ENCODE measurements around the gene PPDPF.

Gene PPDPF

DNA sequence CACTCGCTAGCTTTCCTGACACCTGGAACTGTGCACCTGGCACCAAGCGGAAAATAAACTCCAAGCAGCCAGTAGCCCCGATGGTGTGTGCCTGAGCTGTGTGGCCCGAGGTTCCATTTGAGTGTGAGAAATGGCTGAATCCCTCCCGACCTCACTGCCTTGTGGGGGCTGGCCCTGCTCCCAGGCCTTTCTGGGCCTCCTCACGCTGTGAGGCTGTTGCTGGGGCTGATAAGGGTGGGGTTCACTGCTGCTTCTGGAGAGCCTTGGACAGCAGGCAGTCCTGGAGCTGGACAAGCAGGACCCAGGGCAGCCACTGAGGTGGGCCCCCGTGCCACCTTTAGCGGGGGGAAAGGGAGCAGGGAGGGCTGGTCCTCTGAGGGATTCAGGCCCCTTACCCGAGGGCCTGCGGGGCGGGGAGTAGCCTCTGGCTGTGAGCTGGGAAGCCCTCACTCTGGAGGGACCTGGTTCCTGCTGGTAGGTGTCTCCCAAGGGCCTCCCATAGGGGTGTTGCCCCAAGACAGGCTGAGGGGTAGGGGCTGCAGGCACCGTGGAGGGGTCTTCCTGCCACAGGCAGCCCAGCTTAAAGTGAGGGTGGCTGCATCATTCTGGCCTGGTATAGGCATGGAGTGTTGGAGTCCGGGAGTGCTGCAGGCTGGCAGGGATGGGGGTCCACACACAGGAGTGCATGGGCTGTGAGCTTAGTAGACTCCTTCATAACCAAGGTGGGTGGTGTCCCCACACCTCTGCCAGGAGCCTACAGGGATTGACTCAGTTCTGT, 1.7 kb downstream of the PPDPF start:
- no peak for DNase-seq (ENCODE audit: low spot score)

- no peak for DNase-seq (ENCODE audit: low spot score)
These were observed 2.5 kb downstream of the PPDPF start for GRCh38 chr20:63522981-63523611.

GRCh38 chr20:63525185-63525584, 4.6 kb downstream of the PPDPF start:
- DNase-seq (ENCODE audit: low spot score), result no peak

- no peak for DNase-seq (ENCODE audit: low spot score)
These were observed 5.4 kb downstream of the PPDPF start for GRCh38 chr20:63525971-63526370.

DNA sequence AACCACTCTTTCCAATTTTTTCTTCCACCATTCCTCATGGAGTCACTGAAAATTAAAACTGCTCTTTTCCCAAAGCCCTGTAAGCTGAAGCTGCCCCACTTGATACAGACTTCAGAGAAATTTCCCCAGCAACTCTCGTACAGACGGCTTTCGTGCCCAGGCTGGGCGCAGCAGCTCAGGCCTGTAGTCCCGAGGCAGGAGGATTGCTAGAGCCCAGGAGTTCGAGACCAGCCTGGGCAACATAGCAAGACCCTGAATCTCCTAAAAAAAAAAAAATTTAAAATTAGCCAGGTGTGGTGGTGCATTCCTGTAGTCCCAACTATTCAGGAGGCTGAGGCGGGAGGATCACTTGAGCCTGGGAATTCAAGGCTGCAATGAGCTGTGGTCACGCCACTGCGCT, 6.6 kb downstream of the PPDPF start:
- no peak for DNase-seq (ENCODE audit: low spot score)

DNA sequence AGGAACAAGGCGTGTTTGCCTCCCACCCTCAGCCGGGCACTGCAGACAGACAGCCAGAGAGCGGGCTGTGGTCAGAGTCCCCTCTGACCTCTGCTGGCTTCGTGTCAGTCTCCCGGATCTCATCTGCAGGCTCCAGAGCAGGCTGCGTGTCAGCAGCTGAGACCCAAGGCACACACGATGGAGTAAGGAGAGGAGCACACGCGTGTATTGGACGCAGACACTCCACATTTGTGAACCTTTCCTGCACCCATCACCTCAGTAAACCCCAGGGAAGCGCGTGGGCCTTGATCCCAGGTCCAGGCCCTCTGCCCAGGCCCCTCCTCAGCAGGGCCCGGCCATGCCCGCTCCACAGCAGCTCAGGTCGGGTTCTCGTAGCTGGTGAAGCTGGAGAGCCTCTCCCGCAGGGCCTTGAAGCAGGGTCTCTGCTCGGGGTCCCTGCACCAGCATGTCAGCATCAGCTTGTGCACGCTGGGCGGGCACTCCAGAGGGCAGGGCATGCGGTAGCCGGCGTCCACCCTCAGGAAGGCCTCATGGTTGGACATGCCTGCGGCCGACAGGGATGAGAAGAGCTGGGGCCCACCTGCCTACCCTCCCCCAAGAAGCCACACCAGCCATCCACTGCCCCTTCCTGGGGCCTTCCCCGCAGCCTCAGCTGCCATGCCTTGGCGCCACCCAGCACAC, 8.8 kb downstream of the PPDPF start:
- no peak for DNase-seq (ENCODE audit: low spot score)

- no peak for DNase-seq (ENCODE audit: low spot score)
These were observed 9.6 kb downstream of the PPDPF start for GRCh38 chr20:63529861-63530787.

GRCh38 chr20:63530788-63531160, 10.2 kb downstream of the PPDPF start:
- no peak for DNase-seq (ENCODE audit: low spot score)

- DNase-seq (ENCODE audit: low spot score), result no peak
These were observed 11.3 kb downstream of the PPDPF start for GRCh38 chr20:63531686-63532448.

DNA sequence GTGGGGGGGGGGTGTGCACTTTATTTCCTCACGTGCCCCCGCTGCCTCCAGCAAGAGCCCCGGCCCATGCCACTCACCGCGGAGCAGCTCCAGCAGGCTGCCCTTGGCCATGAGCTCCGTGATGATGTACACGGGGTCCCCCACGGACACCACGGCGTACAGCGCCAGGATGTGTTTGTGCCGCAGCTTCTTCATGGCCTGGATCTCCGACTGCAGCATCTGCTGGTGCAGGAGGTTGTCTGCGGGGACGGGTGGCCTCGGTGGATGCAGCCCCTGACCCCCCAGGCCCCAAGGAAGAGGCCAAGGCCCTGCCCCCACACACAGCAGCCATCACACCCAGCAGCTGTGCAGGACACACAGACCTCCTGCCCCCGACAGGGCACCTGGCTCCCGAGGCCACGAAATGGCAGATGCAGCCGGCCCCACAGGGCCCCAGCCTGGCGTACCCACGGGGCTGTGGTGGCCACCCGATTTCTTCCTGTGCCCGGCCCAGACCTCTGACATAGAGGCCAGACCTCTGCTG, 11.9 kb downstream of the PPDPF start:
- DNase-seq (ENCODE audit: low spot score), result no peak

GRCh38 chr20:63533388-63533787, 12.8 kb downstream of the PPDPF start:
- no peak for DNase-seq (ENCODE audit: low spot score)

- DNase-seq (ENCODE audit: low spot score), result no peak
These were observed 13.4 kb downstream of the PPDPF start for GRCh38 chr20:63533871-63534393.

- DNase-seq (ENCODE audit: low spot score), result no peak
These were observed 13.9 kb downstream of the PPDPF start for GRCh38 chr20:63534427-63534830.

DNA sequence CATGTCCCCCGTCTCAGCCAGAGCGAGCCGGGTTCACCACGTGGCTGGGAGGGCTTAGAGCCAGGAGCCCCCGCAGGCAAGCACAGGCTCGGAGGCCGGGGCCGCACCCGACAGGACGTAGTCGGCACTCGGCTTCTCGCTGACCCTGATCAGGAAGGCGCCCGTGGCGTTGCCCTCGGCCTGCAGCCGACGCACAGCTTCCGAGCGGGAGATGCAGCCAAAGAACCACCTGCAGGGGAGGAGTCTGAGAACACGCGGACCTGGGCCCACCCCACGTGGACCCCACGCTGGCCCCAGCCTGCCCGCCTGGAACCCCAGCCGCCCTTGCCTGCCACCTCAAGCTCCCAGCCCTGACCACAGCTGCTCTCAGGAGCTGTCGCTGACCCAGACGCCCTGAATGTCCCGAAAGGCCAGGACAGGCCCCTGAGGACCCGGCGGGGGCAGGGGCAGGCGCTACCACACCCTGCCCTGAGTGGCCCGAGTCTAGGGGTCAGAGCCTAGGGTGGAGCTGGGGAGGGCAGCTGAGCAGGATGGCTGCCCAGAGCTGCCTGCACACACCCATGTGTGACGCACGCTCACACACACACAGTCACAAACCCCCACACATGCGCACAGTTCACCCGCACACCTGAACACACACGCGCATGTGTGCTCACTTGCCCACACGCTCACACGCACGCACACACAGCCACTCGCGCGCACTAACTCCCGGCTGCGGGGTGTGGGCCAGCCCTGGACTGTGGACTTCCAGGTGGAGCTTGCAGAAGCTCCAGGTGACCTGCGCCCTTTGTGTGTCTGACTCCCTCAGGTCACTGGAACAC, 14.5 kb downstream of the PPDPF start:
- no peak for DNase-seq (ENCODE audit: low spot score)

DNA sequence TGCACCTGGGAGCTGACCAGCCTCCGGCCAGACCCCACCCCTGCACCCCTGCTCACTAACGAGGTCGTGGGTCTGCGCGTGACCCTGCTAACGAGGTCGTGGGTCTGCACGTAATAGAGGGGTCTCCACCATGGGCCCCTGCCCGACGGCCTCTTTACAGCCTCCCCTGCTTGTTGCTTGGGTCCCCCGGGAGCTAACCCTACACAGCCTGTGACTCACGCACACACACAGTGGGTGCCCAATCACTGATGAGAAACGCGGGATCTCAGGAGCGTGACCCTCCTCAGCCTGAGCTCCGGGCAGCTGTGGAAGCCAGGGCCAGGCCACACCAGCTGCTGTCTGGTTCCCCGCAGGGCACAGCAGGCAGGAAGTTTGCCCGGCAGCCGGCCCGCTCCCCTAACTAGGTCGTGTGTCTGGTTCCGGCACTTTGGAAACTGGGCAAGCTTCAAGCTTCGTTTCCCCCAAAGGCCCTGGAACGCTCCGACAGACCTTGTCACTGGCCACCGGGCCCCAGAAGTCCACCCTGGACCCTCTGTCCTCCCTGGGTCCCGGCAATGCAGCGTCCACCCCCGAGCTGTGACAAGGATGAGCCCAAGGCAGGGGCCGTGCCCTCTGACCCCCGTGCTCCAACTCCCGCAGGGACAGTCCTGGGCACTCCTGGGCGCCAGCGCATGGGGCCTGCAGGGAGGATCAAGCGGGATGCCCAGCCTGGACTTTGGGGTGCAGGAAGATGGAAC, 15.8 kb downstream of the PPDPF start:
- no peak for DNase-seq (ENCODE audit: low spot score)

GRCh38 chr20:63536997-63537524, 16.5 kb downstream of the PPDPF start, which contains the start of gene PTK6:
PTK6 (minus strand) TSS chr20:63537376; CDS start chr20:63537314, 62 bp downstream.
- no peak for DNase-seq (ENCODE audit: low spot score)

DNA sequence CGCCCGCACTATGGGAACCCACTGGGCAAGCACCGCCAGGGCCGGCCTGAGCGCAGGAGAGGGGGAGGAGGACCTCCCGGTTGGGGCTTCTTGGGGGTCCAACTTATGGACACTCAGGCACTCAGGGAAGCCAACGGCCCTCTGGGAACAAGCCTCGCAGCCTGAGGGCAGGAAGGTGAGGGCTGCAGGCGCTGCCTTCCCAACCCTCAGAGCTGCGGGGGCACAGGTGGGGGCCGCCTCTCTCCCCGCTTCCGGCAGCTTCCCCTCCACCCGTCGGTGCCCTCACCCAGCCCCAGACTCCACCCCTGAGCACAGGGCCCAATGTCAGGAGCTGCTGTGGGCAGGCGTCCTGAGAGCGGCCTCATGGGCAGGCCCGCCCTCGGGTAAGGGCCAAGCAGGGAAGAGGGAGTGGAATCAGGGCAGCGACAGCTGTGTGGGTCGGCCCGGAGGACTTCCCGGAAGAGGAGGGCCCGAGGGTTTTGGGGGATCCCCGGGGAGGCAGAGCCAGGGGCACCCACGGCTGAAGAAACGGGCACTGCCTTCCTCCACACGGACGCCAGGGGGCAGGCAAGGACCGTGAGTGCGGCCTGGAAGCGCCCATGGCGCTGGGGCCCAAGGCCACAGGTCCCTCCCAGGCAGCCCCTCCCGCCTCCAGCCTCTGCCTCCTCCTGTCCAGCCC, 17.1 kb downstream of the PPDPF start:
- DNase-seq (ENCODE audit: low spot score), result peak; percentile 83

All from cerebellar cortex (tissue), 1 donor.